Activated CD4-positive, alpha-beta T cell treated with anti-CD3 and anti-CD28 coated beads, Interleukin-2, Interleukin-6, amounts not matched to agents 100 ng/mL and 50 ng/mL, durations not matched to agents 16 hours and 8 hours (primary cell): ENCODE measurements around the gene CFAP43.
A peak's percentile ranks its signal among the peaks of the same experiment; 100 is the strongest.

Source experiments
- DNase-seq: peaks from one replicate; pipeline ENCODE4 v3.0.0-alpha.2; 2020

The CFAP43 gene

DNA sequence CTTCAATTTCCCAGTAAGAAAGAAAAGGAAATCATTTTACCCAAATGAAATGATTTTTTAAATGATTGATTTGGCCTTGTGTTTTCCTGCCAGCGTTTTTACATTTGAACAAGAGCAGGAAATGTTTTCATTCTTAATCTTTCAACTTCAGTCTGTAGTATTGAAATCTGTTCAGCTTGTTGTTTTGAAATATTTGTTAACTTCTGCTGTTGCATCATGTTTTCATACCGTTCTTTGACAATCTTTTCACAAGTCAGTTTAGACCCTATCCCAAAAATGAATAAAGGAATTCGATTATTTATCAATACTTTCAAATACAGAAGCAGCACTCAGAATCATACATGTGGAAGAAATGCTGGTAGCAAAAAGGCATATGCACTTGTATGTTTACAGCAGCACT lies 102.1 kb downstream of the CFAP43 start:
- no peak for DNase-seq

GRCh38 chr10:104128214-104128613 lies 104.0 kb downstream of the CFAP43 start:
- no peak for DNase-seq

GRCh38 chr10:104127411-104127810 lies 104.8 kb downstream of the CFAP43 start:
- DNase-seq: peak; percentile 16

GRCh38 chr10:104123397-104123796 lies 108.8 kb downstream of the CFAP43 start:
- DNase-seq: peak; percentile 11

DNA sequence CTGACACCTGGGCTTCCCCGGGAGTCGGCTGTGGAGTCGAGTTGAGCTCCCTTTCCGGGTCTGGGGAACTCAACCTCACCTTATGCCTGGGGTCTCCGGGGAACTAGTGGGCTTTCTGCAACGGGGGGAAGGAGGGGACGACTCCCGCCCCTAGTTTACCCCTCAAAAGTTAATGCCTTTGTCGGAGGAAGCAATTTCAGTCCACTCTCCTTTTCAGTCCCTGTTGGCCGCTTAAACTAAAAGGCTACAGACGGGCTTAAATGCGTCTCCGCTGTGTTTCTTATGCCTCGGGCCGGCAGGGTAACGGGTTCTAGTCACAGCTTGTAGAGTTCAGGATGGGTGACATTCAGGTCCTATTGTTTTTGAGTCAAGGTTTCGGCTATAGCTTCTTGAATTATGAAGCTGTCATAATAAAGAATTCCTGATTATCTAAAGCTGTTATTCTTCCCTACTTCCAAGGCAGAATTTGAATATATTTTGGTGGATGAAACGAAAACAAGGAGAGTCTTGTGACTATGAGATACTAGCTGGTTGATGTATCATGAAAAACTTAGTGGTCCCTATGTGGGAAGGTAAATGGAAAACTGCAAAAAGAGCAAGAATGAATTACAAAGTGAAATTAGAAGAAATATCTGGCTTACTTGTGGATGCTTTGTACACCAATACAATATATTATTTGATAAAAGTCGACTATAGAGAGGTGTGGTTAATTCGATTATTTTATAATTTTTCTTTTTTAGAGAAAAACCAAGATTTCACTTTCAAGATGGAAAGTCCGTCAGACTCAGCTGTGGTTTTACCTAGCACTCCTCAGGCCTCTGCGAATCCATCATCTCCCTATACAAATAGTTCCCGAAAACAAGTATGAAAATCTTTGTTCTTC lies 109.7 kb downstream of the CFAP43 start:
- DNase-seq: no peak

DNA sequence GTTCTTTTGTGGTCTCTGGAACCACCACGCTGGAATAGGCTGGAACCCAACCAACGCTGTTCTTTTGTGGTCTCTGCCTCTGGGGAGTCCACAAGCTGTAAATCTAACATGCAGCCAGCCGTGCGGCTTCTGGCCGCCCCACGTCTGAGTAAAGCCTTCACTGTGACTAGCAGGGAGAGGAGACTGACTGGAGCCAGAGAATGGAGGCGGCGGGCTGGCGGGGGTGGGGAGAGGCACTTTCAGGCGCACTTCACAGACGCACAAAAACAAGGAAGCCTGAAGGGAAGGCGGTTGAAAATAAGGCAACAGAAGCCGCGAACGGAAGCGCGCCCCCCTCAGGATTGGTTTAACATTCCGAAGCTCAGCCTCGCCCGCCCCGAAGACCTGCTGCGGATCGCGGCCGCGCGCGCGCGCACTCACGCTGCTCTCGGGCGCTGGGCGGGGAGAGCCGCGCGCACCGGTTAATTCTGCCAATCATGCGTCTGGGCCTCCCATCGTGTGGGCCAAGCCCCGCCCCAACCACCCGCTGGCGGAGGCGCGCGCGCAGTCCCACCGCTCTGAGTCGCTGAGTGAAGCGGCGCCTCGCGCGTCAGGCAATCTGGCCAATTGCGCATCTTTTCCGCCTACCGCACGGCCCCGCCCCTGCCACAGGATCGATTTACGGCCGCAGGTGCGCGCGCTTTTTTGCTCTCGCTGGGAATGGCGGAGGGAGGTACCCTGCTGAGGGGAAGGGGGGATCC lies 110.5 kb downstream of the CFAP43 start, which contains the start of gene SFR1:
Gene SFR1 (plus strand): TSS at position 687 of the 740 bp plus-strand sequence. CDS start 13 bp downstream, at position 700.
- DNase-seq: peak; percentile 99

GRCh38 chr10:104120903-104121484 lies 111.2 kb downstream of the CFAP43 start:
- DNase-seq: peak; percentile 89

DNA sequence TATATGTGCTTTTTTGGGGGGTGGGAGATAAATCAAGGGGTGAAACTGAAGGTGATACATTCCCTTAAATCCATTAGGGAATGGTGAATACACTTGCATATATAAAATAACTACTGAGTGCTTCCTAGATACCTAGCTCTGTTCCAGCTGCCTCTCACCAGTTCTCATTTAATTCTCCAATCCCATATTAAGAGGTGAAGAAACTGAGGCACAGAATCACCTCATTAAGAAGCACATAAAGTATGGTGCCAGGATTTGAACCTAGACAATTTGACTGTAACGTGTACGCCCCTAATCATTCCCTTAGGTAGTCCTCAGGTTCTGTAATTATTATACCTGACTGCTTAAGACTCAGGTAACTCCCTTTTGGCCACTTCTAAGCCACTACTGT lies 111.7 kb downstream of the CFAP43 start:
- no peak for DNase-seq

DNA sequence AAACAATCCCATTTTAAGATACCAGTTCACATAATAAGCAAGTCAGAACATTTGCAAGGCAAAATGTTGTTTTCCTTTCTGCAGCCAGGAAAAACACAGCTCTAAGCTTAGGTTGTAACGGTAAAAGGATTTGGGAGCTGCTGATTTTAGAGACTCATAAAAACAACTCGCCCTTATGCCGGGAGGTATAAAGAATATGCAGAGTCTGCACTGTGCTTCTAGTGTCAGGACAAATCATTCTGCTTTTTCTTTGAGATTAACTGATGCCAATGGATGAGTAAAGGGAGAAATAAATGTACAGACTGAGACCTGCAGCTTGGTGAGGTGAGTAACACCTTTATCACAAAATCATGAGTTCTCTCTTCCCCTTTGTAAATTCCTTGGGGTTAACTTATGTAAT lies 112.2 kb downstream of the CFAP43 start:
- DNase-seq: no peak

DNA sequence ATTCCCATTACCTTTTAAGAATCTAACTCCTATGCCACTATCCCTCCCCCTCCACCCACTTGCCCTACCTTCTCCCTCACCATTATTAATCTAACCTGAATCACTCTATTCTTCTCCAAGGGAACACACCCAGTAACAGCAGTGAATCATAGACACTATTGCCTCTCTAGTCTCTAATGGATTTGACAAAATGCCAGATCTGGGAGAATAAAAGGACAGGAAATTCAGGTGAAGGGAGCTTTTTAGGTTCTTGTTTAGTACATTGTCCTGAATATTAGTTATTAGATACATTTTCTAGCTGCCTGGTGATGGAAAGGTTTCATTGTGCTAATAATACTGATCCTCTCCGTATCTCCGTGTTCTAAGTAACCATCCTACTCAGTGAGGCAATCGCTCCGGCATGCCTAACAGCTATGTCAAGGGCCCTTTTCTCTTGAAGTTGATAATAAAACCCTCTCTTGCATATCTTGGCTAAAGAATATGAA lies 114.3 kb downstream of the CFAP43 start:
- no peak for DNase-seq

GRCh38 chr10:104113376-104113956 lies 118.7 kb downstream of the CFAP43 start:
- no peak for DNase-seq

DNA sequence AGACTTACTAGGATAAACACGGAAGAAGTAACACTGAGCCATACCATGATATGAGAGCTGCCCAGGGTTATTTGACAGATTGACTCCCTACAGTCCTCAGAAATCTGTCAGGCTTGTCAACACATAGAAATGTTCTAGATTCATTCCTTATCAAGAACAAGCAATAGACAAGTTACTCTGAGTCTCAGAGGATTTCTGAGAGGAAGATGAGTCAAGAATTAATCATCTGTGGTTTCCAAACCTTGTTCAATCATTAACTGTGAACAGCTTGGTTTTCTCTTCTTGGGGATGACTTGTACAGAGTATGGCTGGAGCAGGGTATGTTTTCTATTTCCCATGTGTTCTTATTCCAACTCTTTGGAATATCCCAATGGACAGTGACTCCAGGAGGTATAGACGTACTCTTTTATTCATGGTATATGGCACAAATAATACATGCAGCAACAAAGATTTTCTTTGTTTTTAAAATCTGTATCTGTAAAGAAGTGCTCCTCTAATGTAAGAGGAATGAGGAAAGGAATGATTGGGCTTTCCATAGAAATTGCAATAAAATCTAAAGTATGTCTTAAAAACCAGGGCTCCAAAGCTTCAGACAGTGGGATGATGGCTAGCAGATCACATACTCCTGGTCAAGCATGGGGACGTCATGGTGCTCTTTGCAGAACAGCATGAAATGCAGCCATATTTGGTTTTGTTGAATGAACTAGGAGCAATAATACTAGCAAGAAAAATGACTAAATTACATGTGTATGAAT lies 122.1 kb downstream of the CFAP43 start:
- peak; percentile 25 for DNase-seq

DNA sequence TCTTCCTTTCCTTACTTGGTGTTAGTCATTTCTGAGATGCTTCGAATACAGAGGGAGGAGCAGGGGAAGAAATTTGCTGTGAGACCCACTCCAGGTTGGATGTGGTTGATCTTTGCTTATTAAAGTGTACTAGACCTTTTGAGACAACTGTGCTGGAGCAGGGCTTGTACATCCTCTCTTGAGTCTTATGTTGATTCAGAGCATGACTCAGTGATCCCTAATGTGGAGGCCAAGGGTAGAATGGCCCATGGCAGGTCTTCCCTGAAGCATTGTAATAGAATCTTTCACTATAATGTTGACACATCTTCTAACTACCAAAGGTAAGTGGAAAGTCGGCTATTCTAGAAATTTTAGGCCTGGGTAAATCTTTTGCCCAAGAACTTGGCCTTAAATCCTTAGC lies 127.2 kb downstream of the CFAP43 start:
- DNase-seq: no peak

GRCh38 chr10:104104418-104104817 lies 127.7 kb downstream of the CFAP43 start:
- DNase-seq: no peak

GRCh38 chr10:104103956-104104355 lies 128.2 kb downstream of the CFAP43 start:
- no peak for DNase-seq

- no peak for DNase-seq
These were observed 130.3 kb downstream of the CFAP43 start for GRCh38 chr10:104101902-104102301.

- no peak for DNase-seq
These were observed 131.4 kb downstream of the CFAP43 start for GRCh38 chr10:104100795-104101194.

GRCh38 chr10:104099941-104100340 lies 132.2 kb downstream of the CFAP43 start:
- DNase-seq: no peak

GRCh38 chr10:104099269-104099668 lies 132.9 kb downstream of the CFAP43 start:
- DNase-seq: no peak

- no peak for DNase-seq
These were observed 133.7 kb downstream of the CFAP43 start for GRCh38 chr10:104098358-104098925.

GRCh38 chr10:104096692-104097091 lies 135.5 kb downstream of the CFAP43 start:
- DNase-seq: no peak

- DNase-seq: no peak
These were observed 139.4 kb downstream of the CFAP43 start for GRCh38 chr10:104092749-104093148.
